ENCODE results near the gene OBSL1. TPM values are rescaled to one million over a fixed set of nuclear protein-coding genes. Genes with fewer than 3 reads are reported as not detected.

The OBSL1 gene
- total RNA-seq, 6 donors from 2014 or later = 38.2 to 303 (median 67.4) TPM

DNA sequence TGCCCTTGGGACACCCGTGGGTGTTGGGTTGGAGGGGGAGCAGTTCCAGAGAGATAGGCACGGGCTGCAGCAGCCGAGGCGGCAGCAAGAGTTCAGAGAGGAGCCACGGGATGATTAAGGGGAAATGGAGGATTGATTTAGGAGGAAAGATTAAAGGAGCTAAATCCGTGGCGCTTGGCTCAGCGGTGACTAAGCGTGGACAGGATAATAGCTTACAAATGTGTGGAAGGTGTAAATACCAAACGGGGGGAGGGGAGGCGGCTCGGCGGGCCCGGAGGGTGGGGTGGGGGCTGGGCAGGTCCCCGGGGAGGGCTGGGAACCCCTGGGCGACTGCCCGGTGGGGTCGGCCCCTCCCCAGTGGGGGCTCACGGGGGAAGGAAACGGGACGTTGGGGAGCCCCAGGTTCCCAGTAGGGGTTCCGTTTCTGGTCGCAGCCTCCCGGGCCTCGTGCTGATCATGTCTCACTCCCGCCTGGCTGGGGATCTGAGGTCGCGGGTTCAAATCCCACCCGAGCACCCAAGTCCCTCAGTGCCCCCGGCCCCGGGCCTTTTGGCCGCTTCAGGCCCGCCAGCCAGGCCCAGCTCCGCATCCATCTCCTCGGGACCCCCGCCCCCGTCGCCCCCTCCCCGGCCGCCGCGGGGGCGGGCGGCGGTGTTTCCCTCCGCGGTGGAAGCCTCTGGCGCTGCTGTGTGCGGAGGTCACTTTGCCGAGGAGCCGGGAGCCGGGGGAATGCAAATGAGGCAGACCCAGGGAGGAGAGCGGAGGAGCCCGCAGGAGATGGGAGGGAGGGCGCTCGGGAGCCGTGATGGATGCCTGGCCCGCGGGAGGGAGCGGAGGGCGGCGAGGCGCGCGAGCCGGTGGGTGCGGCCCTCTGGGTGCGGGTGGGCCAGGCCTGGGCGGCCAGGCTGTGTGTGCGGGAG lies 49.0 kb downstream of the OBSL1 start:
- Histone ChIP-seq H3K4me1 (peaks cover 10 to 16% (median 11%) of the 10 kb centered on the region in 4 donors), H3K27me3 (peaks cover 1 to 43% (median 19%) of the 10 kb centered on the region in 4 donors), H3K36me3 (no peaks in the 10 kb centered on the region), H3K4me3 (peak overlapping the region in 1 of 4 donors; percentile 17), H3K27ac (peak overlapping the region in 1 of 4 donors; percentile 6), H3K9me3 (no peaks in the 10 kb centered on the region)
- ATAC-seq (ENCODE audit: low FRiP score in 2 of 2) (peak in 1 of 2 donors; percentile 45), DNase-seq (peak in 1 of 2 donors; percentile 83)
- TF ChIP-seq EP300 (IDR thresholded peaks at IDR 0.05) = no peak
- TF ChIP-seq POLR2A (IDR thresholded peaks at IDR 0.05) = no peak
- TF ChIP-seq POLR2AphosphoS5 (IDR thresholded peaks at IDR 0.05) = no peak
- no peak for TF ChIP-seq CTCF (IDR thresholded peaks at IDR 0.05)
- 2 to 4% methylated on average over 20 to 45 of the region's 70 CpGs for WGBS, 2 donors

GRCh38 chr2:219521066-219521880 lies 50.1 kb downstream of the OBSL1 start:
- Histone ChIP-seq H3K27me3 (peaks cover 1 to 40% (median 19%) of the 10 kb centered on the region in 4 donors), H3K27ac (no peak overlapping the region), H3K9me3 (no peaks in the 10 kb centered on the region), H3K36me3 (no peaks in the 10 kb centered on the region), H3K4me3 (no peak overlapping the region), H3K4me1 (peaks cover 10 to 16% (median 11%) of the 10 kb centered on the region in 4 donors)
- ATAC-seq (ENCODE audit: low FRiP score in 2 of 2) = peak; percentile 16 to 49
- 7 to 8% methylated on average over 13 to 14 of the region's 14 CpGs for WGBS, 2 donors
- no peak for DNase-seq
- no peak for TF ChIP-seq POLR2AphosphoS5 (IDR thresholded peaks at IDR 0.05)
- peak in 4 of 6 experiments; percentile 9 to 54 (median 31) for TF ChIP-seq CTCF (IDR thresholded peaks at IDR 0.05)

GRCh38 chr2:219520079-219520478 lies 51.3 kb downstream of the OBSL1 start:
- no peak overlapping the region for H3K27ac ChIP-seq
- ATAC-seq (ENCODE audit: low FRiP score in 2 of 2) = no peak
- H3K9me3 ChIP-seq = no peaks in the 10 kb centered on the region
- 63 to 72% methylated on average over 8 of the region's 8 CpGs for WGBS, 2 donors
- no peak for DNase-seq
- no peak overlapping the region for H3K4me3 ChIP-seq
- no peaks in the 10 kb centered on the region for H3K36me3 ChIP-seq
- H3K4me1 ChIP-seq = peaks cover 10 to 16% (median 11%) of the 10 kb centered on the region in 4 donors
- TF ChIP-seq CTCF (IDR thresholded peaks at IDR 0.05) = no peak
- H3K27me3 ChIP-seq = peaks cover 1 to 34% (median 19%) of the 10 kb centered on the region in 4 donors

DNA sequence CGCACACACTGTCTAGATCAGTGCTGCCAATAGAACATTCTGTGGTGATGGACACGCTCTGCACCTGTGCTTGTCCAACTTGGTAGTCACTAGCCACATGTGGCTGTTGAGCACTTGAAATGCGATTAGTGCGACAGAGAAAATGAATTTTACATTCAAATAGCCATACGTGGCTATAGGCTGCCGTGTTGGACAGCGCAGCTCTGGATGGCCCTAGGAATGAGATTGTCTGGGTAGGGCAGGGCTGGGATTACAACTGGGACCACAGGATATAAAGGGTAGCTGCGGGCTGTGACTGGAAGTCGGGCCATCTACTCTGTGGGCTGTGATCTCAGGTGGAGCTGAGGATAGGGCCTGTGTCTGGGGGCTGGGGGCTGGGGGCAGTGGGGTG lies 51.8 kb downstream of the OBSL1 start:
- no peak for ATAC-seq (ENCODE audit: low FRiP score in 2 of 2)
- 72 to 88% methylated on average over 9 of the region's 9 CpGs for WGBS, 2 donors
- H3K27me3 ChIP-seq = peaks cover 1 to 40% (median 22%) of the 10 kb centered on the region in 4 donors

More for the DNA sequence above, 51.8 kb downstream of the OBSL1 start:
- Histone ChIP-seq H3K36me3 (no peaks in the 10 kb centered on the region), H3K4me1 (peaks cover 12 to 16% (median 12%) of the 10 kb centered on the region in 4 donors), H3K27ac (no peak overlapping the region), H3K9me3 (no peaks in the 10 kb centered on the region), H3K4me3 (no peak overlapping the region)
- DNase-seq = no peak
- TF ChIP-seq CTCF (IDR thresholded peaks at IDR 0.05) (no peak), POLR2A (IDR thresholded peaks at IDR 0.05) (no peak), EP300 (IDR thresholded peaks at IDR 0.05) (no peak), POLR2AphosphoS5 (IDR thresholded peaks at IDR 0.05) (no peak)

All from upper lobe of left lung (tissue), 6 donors.